H9 (cell line): ENCODE results near the gene FGR. TPM values are rescaled to one million over a fixed set of nuclear protein-coding genes. Genes with fewer than 3 reads are reported as not detected.

Experiments
- DNase-seq: peaks from one replicate; pipeline ENCODE4 v3.0.0-alpha.2; 2017
- H2AFZ ChIP-seq: one replicate; pipeline ENCODE4 v1.6.1; 2013; ENCODE audit warnings: mild to moderate bottlenecking, low read length, control low read depth, moderate library complexity
- H2AK5ac ChIP-seq: 2 replicates; pipeline ENCODE4 v1.6.1; 2013; ENCODE audit warnings: low read length, control low read depth, mixed read lengths; ENCODE audit not compliant: insufficient read length
- H2BK120ac ChIP-seq: one replicate; pipeline ENCODE4 v1.6.1; 2013; ENCODE audit warnings: low read depth, mild to moderate bottlenecking, low read length, control low read depth, inconsistent platforms; ENCODE audit not compliant: poor library complexity, severe bottlenecking
- H2BK12ac ChIP-seq: 2 replicates; pipeline ENCODE4 v1.6.1; 2013; ENCODE audit warnings: low read length, control low read depth, mixed read lengths, low read depth; ENCODE audit not compliant: insufficient read length
- H2BK15ac ChIP-seq: 2 replicates; pipeline ENCODE4 v1.6.1; 2013; ENCODE audit warnings: low read depth, low read length, control low read depth
- H2BK20ac ChIP-seq: one replicate; pipeline ENCODE4 v1.6.1; 2013; ENCODE audit warnings: low read depth, mild to moderate bottlenecking, low read length, control low read depth, inconsistent platforms; ENCODE audit not compliant: poor library complexity, severe bottlenecking
- H2BK5ac ChIP-seq: 2 replicates; pipeline ENCODE4 v1.6.1; 2013; ENCODE audit warnings: low read length, control low read depth, mixed read lengths; ENCODE audit not compliant: insufficient read length
- H3K14ac ChIP-seq: 2 replicates; pipeline ENCODE4 v1.6.1; 2013; ENCODE audit warnings: low read length, control low read depth; ENCODE audit not compliant: insufficient read depth
- H3K18ac ChIP-seq: 2 replicates; pipeline ENCODE4 v1.6.1; 2013; ENCODE audit warnings: low read depth, mild to moderate bottlenecking, mixed read lengths, low read length, control low read depth; ENCODE audit not compliant: insufficient read length
- H3K23ac ChIP-seq: 2 replicates; pipeline ENCODE4 v1.6.1; 2013; ENCODE audit warnings: low read length, control low read depth, mixed read lengths, low read depth; ENCODE audit not compliant: insufficient read length
- H3K23me2 ChIP-seq: 2 replicates; pipeline ENCODE4 v1.6.1; 2013; ENCODE audit warnings: low read depth, mild to moderate bottlenecking, mixed read lengths, low read length, control low read depth; ENCODE audit not compliant: insufficient read length, poor library complexity, severe bottlenecking
- H3K27ac ChIP-seq: 2 replicates; pipeline ENCODE4 v1.5.1; 2013; ENCODE audit warnings: low read length, control low read depth, mixed read lengths, low read depth; ENCODE audit not compliant: insufficient read length
- H3K27me3 ChIP-seq: 2 replicates; pipeline ENCODE4 v1.6.1; 2013; ENCODE audit warnings: low read length, control low read depth, inconsistent platforms; ENCODE audit not compliant: insufficient read depth
- H3K4ac ChIP-seq: 2 replicates; pipeline ENCODE4 v1.6.1; 2013; ENCODE audit warnings: low read depth, mild to moderate bottlenecking, control low read depth, inconsistent platforms, low read length, moderate library complexity
- H3K4me1 ChIP-seq: 2 replicates; pipeline ENCODE4 v1.6.1; 2013; ENCODE audit warnings: low read length, control low read depth, inconsistent platforms; ENCODE audit not compliant: insufficient read depth
- H3K4me2 ChIP-seq: 2 replicates; pipeline ENCODE4 v1.6.1; 2013; ENCODE audit warnings: low read length, control low read depth, mixed read lengths; ENCODE audit not compliant: insufficient read length, insufficient read depth
- H3K56ac ChIP-seq: 2 replicates; pipeline ENCODE4 v1.6.1; 2013; ENCODE audit warnings: low read depth, mild to moderate bottlenecking, mixed read lengths, low read length, control low read depth; ENCODE audit not compliant: insufficient read length
- H3K79me1 ChIP-seq: 2 replicates; pipeline ENCODE4 v1.6.1; 2013; ENCODE audit warnings: low read depth, mild to moderate bottlenecking, moderate library complexity, low read length, control low read depth, inconsistent platforms; ENCODE audit not compliant: insufficient read depth, poor library complexity, severe bottlenecking
- H3K79me2 ChIP-seq: 2 replicates; pipeline ENCODE4 v1.6.1; 2013; ENCODE audit warnings: low read length, control low read depth, inconsistent platforms; ENCODE audit not compliant: insufficient read depth
- H3K9ac ChIP-seq: 2 replicates; pipeline ENCODE4 v1.6.1; 2013; ENCODE audit warnings: low read length, control low read depth, mixed read lengths; ENCODE audit not compliant: insufficient read length; ENCODE audit errors: extremely low read depth
- H3K9me3 ChIP-seq: one replicate; pipeline ENCODE4 v1.6.1; 2013; ENCODE audit warnings: low read depth, low read length, inconsistent platforms; ENCODE audit not compliant: control insufficient read depth
- H3T11ph ChIP-seq: one replicate; pipeline ENCODE4 v1.6.1; 2013; ENCODE audit warnings: mild to moderate bottlenecking, low read length, control low read depth, inconsistent platforms
- H4K20me1 ChIP-seq: one replicate; pipeline ENCODE4 v1.6.1; 2013; ENCODE audit not compliant: control insufficient read depth, insufficient read length, insufficient read depth
- H4K5ac ChIP-seq: 2 replicates; pipeline ENCODE4 v1.6.1; 2013; ENCODE audit warnings: low read depth, mild to moderate bottlenecking, mixed read lengths, low read length, control low read depth; ENCODE audit not compliant: insufficient read length
- H4K8ac ChIP-seq: replicated peaks from 2 replicates; pipeline ENCODE4 v1.6.1; 2013; ENCODE audit warnings: low read length, control low read depth, mixed read lengths, low read depth; ENCODE audit not compliant: insufficient read length
- H4K91ac ChIP-seq: 2 replicates; pipeline ENCODE4 v1.6.1; 2013; ENCODE audit warnings: low read depth, mild to moderate bottlenecking, moderate library complexity, mixed read lengths, low read length, control low read depth; ENCODE audit not compliant: insufficient read length
- H3K27ac Mint-ChIP-seq, 3 experiments: 2 replicates in 2 of 3; 3 replicates in 1 of 3; pipeline ENCODE4 v1.8.0; 2020 to 2021; ENCODE audit warnings: mixed read lengths in 3 of 3, mild to moderate bottlenecking in 1 of 3, moderate library complexity in 1 of 3
- H3K27me3 Mint-ChIP-seq: 2 replicates; pipeline ENCODE4 v1.8.0; 2021; ENCODE audit warnings: low read depth, mild to moderate bottlenecking, moderate library complexity, mixed read lengths
- H3K36me3 Mint-ChIP-seq, 3 experiments: 2 replicates in 2 of 3; 3 replicates in 1 of 3; pipeline ENCODE4 v1.8.0; 2020 to 2021; ENCODE audit warnings: low read depth in 3 of 3, mixed read lengths in 3 of 3; ENCODE audit not compliant: insufficient read depth in 1 of 3
- H3K4me1 Mint-ChIP-seq, 2 experiments: 2 replicates each; pipeline ENCODE4 v1.8.0; 2020; ENCODE audit warnings: mixed read lengths in 2 of 2
- H3K4me3 Mint-ChIP-seq, 2 experiments: 2 replicates in 1 of 2; 3 replicates in 1 of 2; pipeline ENCODE4 v1.8.0; 2020 to 2021; ENCODE audit warnings: mild to moderate bottlenecking in 2 of 2, mixed read lengths in 2 of 2, moderate library complexity in 1 of 2
- H3K9me3 Mint-ChIP-seq, 2 experiments: 2 replicates in 1 of 2; 3 replicates in 1 of 2; pipeline ENCODE4 v1.8.0; 2020; ENCODE audit warnings: mild to moderate bottlenecking in 2 of 2, mixed read lengths in 2 of 2, moderate library complexity in 1 of 2
- WGBS: extraction: QIAGEN DNeasy Blood & Tissue Kit; methylation state at CpG from one replicate; pipeline ENCODE4 v1.1.7; 2013; ENCODE audit warnings: missing lambda C conversion rate, low lambda C conversion rate, mixed read lengths; ENCODE audit not compliant: insufficient read length; ENCODE audit errors: extremely low coverage; 5-methylcytosine and 5-hydroxymethylcytosine counted together
- total RNA-seq: library from RNA; stranded (reverse); gene quantifications from 2 replicates; pipeline ENCODE4 v1.2.1, GENCODE V29; 2021
- TF ChIP-seq, protein P1 (sequence below): fragments of 200-600 bp; sonication (generic); conservative IDR thresholded peaks from 3 replicates; pipeline ENCODE4 v1.8.0; 2021; ENCODE audit warnings: antibody characterized with exemption, mild to moderate bottlenecking

The FGR gene
- total RNA-seq, 1 experiment from 2014 or later = not detected

DNA sequence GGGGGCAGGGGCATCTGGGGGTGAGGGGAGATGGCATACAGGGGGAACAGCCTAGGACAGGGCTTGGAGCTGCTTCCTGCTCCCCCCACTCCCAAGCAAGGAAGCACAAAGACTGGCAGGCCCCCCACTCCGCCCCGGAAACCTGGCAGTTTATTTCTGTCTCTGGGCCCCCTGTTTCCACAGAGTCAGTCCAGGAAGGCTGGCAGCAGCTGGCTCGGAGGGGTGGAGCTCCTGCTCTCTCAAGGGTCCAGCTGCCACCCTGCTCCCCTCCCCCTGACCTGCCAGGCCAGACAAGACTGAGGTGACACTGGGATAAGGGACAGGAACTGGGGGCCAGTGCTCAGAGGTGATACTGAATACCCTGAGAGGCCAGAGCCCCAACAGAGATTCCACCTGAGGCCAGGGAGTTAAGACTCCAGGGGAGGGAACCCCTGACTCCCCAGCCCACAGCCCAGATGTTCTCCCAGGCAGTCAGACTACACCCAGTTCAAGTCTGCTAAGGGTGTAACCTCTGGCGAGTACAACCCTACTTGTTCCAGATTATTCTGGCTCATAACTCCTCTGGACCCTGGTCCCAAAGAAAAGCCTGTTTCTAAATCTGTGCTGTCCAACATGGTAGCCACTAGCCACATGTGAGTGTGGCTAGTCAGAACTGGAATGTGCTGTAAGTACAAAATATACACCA lies 57.3 kb downstream of the FGR start:
- no peak overlapping the region for H2BK12ac ChIP-seq
- H3K9ac ChIP-seq = no peak overlapping the region
- no peak overlapping the region for H2BK5ac ChIP-seq
- H2BK15ac ChIP-seq = no peak overlapping the region
- H3K4me1 ChIP-seq = peaks cover 15% of the 10 kb centered on the region
- H3K4me1 Mint-ChIP-seq = peaks cover 33 to 38% of the 10 kb centered on the region in 2 experiments
- no peaks in the 10 kb centered on the region for H3K9me3 ChIP-seq
- H3T11ph ChIP-seq = no peak overlapping the region
- no peak overlapping the region for H3K4me3 Mint-ChIP-seq
- H2BK20ac ChIP-seq = no peak overlapping the region
- H3K9me3 Mint-ChIP-seq = no peaks in the 10 kb centered on the region
- H3K18ac ChIP-seq = no peak overlapping the region
- H2BK120ac ChIP-seq = no peak overlapping the region
- H3K27me3 ChIP-seq = no peaks in the 10 kb centered on the region
- TF ChIP-seq, protein P1, sequence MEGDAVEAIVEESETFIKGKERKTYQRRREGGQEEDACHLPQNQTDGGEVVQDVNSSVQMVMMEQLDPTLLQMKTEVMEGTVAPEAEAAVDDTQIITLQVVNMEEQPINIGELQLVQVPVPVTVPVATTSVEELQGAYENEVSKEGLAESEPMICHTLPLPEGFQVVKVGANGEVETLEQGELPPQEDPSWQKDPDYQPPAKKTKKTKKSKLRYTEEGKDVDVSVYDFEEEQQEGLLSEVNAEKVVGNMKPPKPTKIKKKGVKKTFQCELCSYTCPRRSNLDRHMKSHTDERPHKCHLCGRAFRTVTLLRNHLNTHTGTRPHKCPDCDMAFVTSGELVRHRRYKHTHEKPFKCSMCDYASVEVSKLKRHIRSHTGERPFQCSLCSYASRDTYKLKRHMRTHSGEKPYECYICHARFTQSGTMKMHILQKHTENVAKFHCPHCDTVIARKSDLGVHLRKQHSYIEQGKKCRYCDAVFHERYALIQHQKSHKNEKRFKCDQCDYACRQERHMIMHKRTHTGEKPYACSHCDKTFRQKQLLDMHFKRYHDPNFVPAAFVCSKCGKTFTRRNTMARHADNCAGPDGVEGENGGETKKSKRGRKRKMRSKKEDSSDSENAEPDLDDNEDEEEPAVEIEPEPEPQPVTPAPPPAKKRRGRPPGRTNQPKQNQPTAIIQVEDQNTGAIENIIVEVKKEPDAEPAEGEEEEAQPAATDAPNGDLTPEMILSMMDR = no peak
- no peak overlapping the region for H2AK5ac ChIP-seq
- no peak overlapping the region for H4K5ac ChIP-seq
- no peak overlapping the region for H4K8ac ChIP-seq
- H4K91ac ChIP-seq = no peak overlapping the region
- no peak overlapping the region for H3K4ac ChIP-seq
- H3K56ac ChIP-seq = no peak overlapping the region
- H3K27ac Mint-ChIP-seq = no peak overlapping the region
- no peak for DNase-seq
- no peak overlapping the region for H2AFZ ChIP-seq
- H3K23ac ChIP-seq = no peak overlapping the region
- H3K79me2 ChIP-seq = 0 out of 2 replicates have a peak, but pooled peaks cover 2% of the 10 kb centered on the region
- peaks cover 3% of the 10 kb centered on the region for H3K23me2 ChIP-seq
- no peaks in the 10 kb centered on the region for H3K79me1 ChIP-seq
- H4K20me1 ChIP-seq = no peaks in the 10 kb centered on the region
- no peaks in the 10 kb centered on the region; the same call in 1 of the 2 replicates for H3K27me3 Mint-ChIP-seq
- no peak overlapping the region for H3K14ac ChIP-seq
- no peak overlapping the region for H3K4me2 ChIP-seq
- H3K36me3 Mint-ChIP-seq = no peaks in the 10 kb centered on the region; a peak in 1 of 7 replicates
- no CpG with 5 or more reads among the region's 4 CpGs for WGBS
- no peak overlapping the region for H3K27ac ChIP-seq
